NT2/D1 (cell line): Measurements from ENCODE around the gene FHDC1.

ENCODE experiments used
- SUZ12 ChIP-seq: IDR thresholded peaks from 2 replicates; pipeline ENCODE4 v1.6.1; 2011; ENCODE audit not compliant: insufficient read length, insufficient read depth; ENCODE audit errors: extremely low read depth
- YY1 ChIP-seq: IDR thresholded peaks from 2 replicates; pipeline ENCODE4 v1.6.1; 2011; ENCODE audit not compliant: insufficient read length, insufficient read depth
- ZNF274 ChIP-seq: IDR thresholded peaks from 2 replicates; pipeline ENCODE4 v1.6.1; 2011; ENCODE audit warnings: mild to moderate bottlenecking, low read depth, low read length

- TF ChIP-seq YY1, result no peak
- TF ChIP-seq ZNF274, result no peak
- TF ChIP-seq SUZ12, result no peak
These were observed 47.8 kb downstream of the FHDC1 start for GRCh38 chr4:152983774-152984411.
